Measurements from ENCODE around the gene NF1.

NF1 gene

GRCh38 chr17:31320241-31320640, 225.5 kb downstream of the NF1 start:
- no peak overlapping the region for H3K4me3 ChIP-seq (ENCODE audit: low read depth, low read length)
- no peak for TF ChIP-seq CTCF (IDR thresholded peaks at IDR 0.05; ENCODE audit: control insufficient read depth, extremely low read depth, insufficient read depth)
- DNase-seq (ENCODE audit: low read depth), result no peak

GRCh38 chr17:31320791-31321190, 226.0 kb downstream of the NF1 start:
- DNase-seq (ENCODE audit: low read depth), result no peak
- H3K4me3 ChIP-seq (ENCODE audit: low read depth, low read length), result no peak overlapping the region
- no peak for TF ChIP-seq CTCF (IDR thresholded peaks at IDR 0.05; ENCODE audit: control insufficient read depth, extremely low read depth, insufficient read depth)

GRCh38 chr17:31321481-31321880, 226.7 kb downstream of the NF1 start, which contains the start of gene EVI2A:
Gene EVI2A, minus strand, starts transcription at chr17:31321622. Its CDS starts 2,609 bp downstream, at chr17:31319013.
- DNase-seq (ENCODE audit: low read depth), result no peak
- no peak for TF ChIP-seq CTCF (IDR thresholded peaks at IDR 0.05; ENCODE audit: control insufficient read depth, extremely low read depth, insufficient read depth)
- H3K4me3 ChIP-seq (ENCODE audit: low read depth, low read length), result no peak within 1 kb of the TSS

GRCh38 chr17:31321966-31322365, 227.2 kb downstream of the NF1 start:
- no peak for DNase-seq (ENCODE audit: low read depth)
- no peak overlapping the region for H3K4me3 ChIP-seq (ENCODE audit: low read depth, low read length)
- TF ChIP-seq CTCF (IDR thresholded peaks at IDR 0.05; ENCODE audit: control insufficient read depth, extremely low read depth, insufficient read depth), result no peak

GRCh38 chr17:31323551-31323950, 228.8 kb downstream of the NF1 start:
- no peak for TF ChIP-seq CTCF (IDR thresholded peaks at IDR 0.05; ENCODE audit: control insufficient read depth, extremely low read depth, insufficient read depth)
- no peak for DNase-seq (ENCODE audit: low read depth)
- H3K4me3 ChIP-seq (ENCODE audit: low read depth, low read length), result no peak overlapping the region

- no peak overlapping the region for H3K4me3 ChIP-seq (ENCODE audit: low read depth, low read length)
- TF ChIP-seq CTCF (IDR thresholded peaks at IDR 0.05; ENCODE audit: control insufficient read depth, extremely low read depth, insufficient read depth), result no peak
- DNase-seq (ENCODE audit: low read depth), result no peak
These were observed 232.9 kb downstream of the NF1 start for GRCh38 chr17:31327534-31328159.

GRCh38 chr17:31328160-31328535, 233.4 kb downstream of the NF1 start:
- H3K4me3 ChIP-seq (ENCODE audit: low read depth, low read length), result no peak overlapping the region
- no peak for TF ChIP-seq CTCF (IDR thresholded peaks at IDR 0.05; ENCODE audit: control insufficient read depth, extremely low read depth, insufficient read depth)
- DNase-seq (ENCODE audit: low read depth), result no peak

Data from LNCaP clone FGC (cell line).